Stimulated activated naive CD4-positive, alpha-beta T cell treated with Interleukin-2 at 50 U/mL for 16 hours (primary cell): ENCODE measurements around the gene ARMC9.

ENCODE experiments used
- DNase-seq: peaks from one replicate; lab custom pipeline; 2025; lab: John Stamatoyannopoulos, UW

The ARMC9 gene

GRCh38 chr2:231315896-231316295 lies 117.5 kb downstream of the ARMC9 start:
- DNase-seq: no peak

- no peak for DNase-seq
Observed at GRCh38 chr2:231317579-231317978, 119.1 kb downstream of the ARMC9 start.

- DNase-seq: no peak
Observed at GRCh38 chr2:231318436-231318835, 120.0 kb downstream of the ARMC9 start.

GRCh38 chr2:231318954-231319353 lies 120.5 kb downstream of the ARMC9 start:
- DNase-seq: no peak

GRCh38 chr2:231319867-231320266 lies 121.4 kb downstream of the ARMC9 start:
- no peak for DNase-seq

- DNase-seq: no peak
Observed at GRCh38 chr2:231321021-231321420, 122.6 kb downstream of the ARMC9 start.

GRCh38 chr2:231321556-231322334 lies 123.3 kb downstream of the ARMC9 start:
- no peak for DNase-seq

- DNase-seq: no peak
Observed at GRCh38 chr2:231323316-231323715, 124.9 kb downstream of the ARMC9 start.

GRCh38 chr2:231325826-231326225 lies 127.4 kb downstream of the ARMC9 start:
- DNase-seq: no peak

GRCh38 chr2:231326404-231326803 lies 128.0 kb downstream of the ARMC9 start:
- no peak for DNase-seq

- no peak for DNase-seq
Observed at GRCh38 chr2:231330311-231330710, 131.9 kb downstream of the ARMC9 start.

GRCh38 chr2:231331533-231331932 lies 133.1 kb downstream of the ARMC9 start:
- no peak for DNase-seq

GRCh38 chr2:231332388-231332787 lies 134.0 kb downstream of the ARMC9 start:
- DNase-seq: no peak

- DNase-seq: no peak
Observed at GRCh38 chr2:231332872-231333500, 134.6 kb downstream of the ARMC9 start.

GRCh38 chr2:231334179-231334930 lies 135.9 kb downstream of the ARMC9 start:
- no peak for DNase-seq

GRCh38 chr2:231334981-231335380 lies 136.6 kb downstream of the ARMC9 start:
- no peak for DNase-seq

GRCh38 chr2:231335591-231335990 lies 137.2 kb downstream of the ARMC9 start:
- DNase-seq: no peak

- DNase-seq: no peak
Observed at GRCh38 chr2:231336236-231336635, 137.8 kb downstream of the ARMC9 start.

- DNase-seq: no peak
Observed at GRCh38 chr2:231336700-231337099, 138.3 kb downstream of the ARMC9 start.

- DNase-seq: no peak
Observed at GRCh38 chr2:231337807-231338759, 139.7 kb downstream of the ARMC9 start.

- DNase-seq: no peak
Observed at GRCh38 chr2:231339316-231339715, 140.9 kb downstream of the ARMC9 start.

- no peak for DNase-seq
Observed at GRCh38 chr2:231341100-231341499, 142.7 kb downstream of the ARMC9 start.
